Measurements from ENCODE around the gene CCNQ. TPM values are rescaled to one million over a fixed set of nuclear protein-coding genes. Genes with fewer than 3 reads are reported as not detected.

The CCNQ gene
- polyA plus RNA-seq, 4 donors = 13.5 to 20.7 (median 17.9) TPM

GRCh38 chrX:153637121-153638040, 38.4 kb upstream of the CCNQ start:
- DNase-seq (ENCODE audit: low read depth in 4 of 4, low spot score in 3 of 4) = no peak

GRCh38 chrX:153636716-153637115, 37.8 kb upstream of the CCNQ start:
- DNase-seq (ENCODE audit: low read depth in 4 of 4, low spot score in 3 of 4) = no peak

- no peak for DNase-seq (ENCODE audit: low read depth in 4 of 4, low spot score in 3 of 4)
Measured at GRCh38 chrX:153635788-153636668, 37.1 kb upstream of the CCNQ start.

GRCh38 chrX:153635388-153635787, 36.4 kb upstream of the CCNQ start:
- DNase-seq (ENCODE audit: low read depth in 4 of 4, low spot score in 3 of 4) = no peak

GRCh38 chrX:153634832-153635231, 35.9 kb upstream of the CCNQ start:
- no peak for DNase-seq (ENCODE audit: low read depth in 4 of 4, low spot score in 3 of 4)

- no peak for DNase-seq (ENCODE audit: low read depth in 4 of 4, low spot score in 3 of 4)
Measured at GRCh38 chrX:153634236-153634635, 35.3 kb upstream of the CCNQ start.

- DNase-seq (ENCODE audit: low read depth in 4 of 4, low spot score in 3 of 4) = no peak
Measured at GRCh38 chrX:153633607-153634180, 34.8 kb upstream of the CCNQ start.

- DNase-seq (ENCODE audit: low read depth in 4 of 4, low spot score in 3 of 4) = no peak
Measured at GRCh38 chrX:153633048-153633447, 34.1 kb upstream of the CCNQ start.

GRCh38 chrX:153632595-153632946, 33.6 kb upstream of the CCNQ start:
- DNase-seq (ENCODE audit: low read depth in 4 of 4, low spot score in 3 of 4) = no peak

GRCh38 chrX:153631907-153632594, 33.1 kb upstream of the CCNQ start:
- no peak for DNase-seq (ENCODE audit: low read depth in 4 of 4, low spot score in 3 of 4)

- DNase-seq (ENCODE audit: low read depth in 4 of 4, low spot score in 3 of 4) = no peak
Measured at GRCh38 chrX:153631346-153631745, 32.4 kb upstream of the CCNQ start.

- DNase-seq (ENCODE audit: low read depth in 4 of 4, low spot score in 3 of 4) = no peak
Measured at GRCh38 chrX:153628665-153629064, 29.7 kb upstream of the CCNQ start.

- DNase-seq (ENCODE audit: low read depth in 4 of 4, low spot score in 3 of 4) = no peak
Measured at GRCh38 chrX:153628129-153628528, 29.2 kb upstream of the CCNQ start.

- no peak for DNase-seq (ENCODE audit: low read depth in 4 of 4, low spot score in 3 of 4)
Measured at GRCh38 chrX:153627675-153628111, 28.8 kb upstream of the CCNQ start.

- DNase-seq (ENCODE audit: low read depth in 4 of 4, low spot score in 3 of 4) = no peak
Measured at GRCh38 chrX:153626863-153627674, 28.1 kb upstream of the CCNQ start.

GRCh38 chrX:153626025-153626633, 27.2 kb upstream of the CCNQ start:
- no peak for DNase-seq (ENCODE audit: low read depth in 4 of 4, low spot score in 3 of 4)

GRCh38 chrX:153625271-153626024, 26.5 kb upstream of the CCNQ start:
- no peak for DNase-seq (ENCODE audit: low read depth in 4 of 4, low spot score in 3 of 4)

- DNase-seq (ENCODE audit: low read depth in 4 of 4, low spot score in 3 of 4) = no peak
Measured at GRCh38 chrX:153624196-153625091, 25.5 kb upstream of the CCNQ start.

Measured in left renal pelvis (tissue), 4 donors.